Activated CD4-positive, alpha-beta T cell treated with anti-CD3 and anti-CD28 coated beads, Interleukin-2, amount 50 U/mL, for 4 hours (primary cell): ENCODE data around the gene FAM9C.

Source experiments
- DNase-seq, 2 experiments: peaks; one replicate each; pipeline ENCODE4 v3.0.0-alpha.2; 2020

FAM9C gene

GRCh38 chrX:13005661-13006473, 38.6 kb downstream of the FAM9C start:
- DNase-seq, result no peak

- DNase-seq, result peak in 1 of 2 experiments; percentile 23
Observed at GRCh38 chrX:13001961-13002671, 42.3 kb downstream of the FAM9C start.

GRCh38 chrX:13001097-13001496, 43.3 kb downstream of the FAM9C start:
- DNase-seq, result no peak

DNA sequence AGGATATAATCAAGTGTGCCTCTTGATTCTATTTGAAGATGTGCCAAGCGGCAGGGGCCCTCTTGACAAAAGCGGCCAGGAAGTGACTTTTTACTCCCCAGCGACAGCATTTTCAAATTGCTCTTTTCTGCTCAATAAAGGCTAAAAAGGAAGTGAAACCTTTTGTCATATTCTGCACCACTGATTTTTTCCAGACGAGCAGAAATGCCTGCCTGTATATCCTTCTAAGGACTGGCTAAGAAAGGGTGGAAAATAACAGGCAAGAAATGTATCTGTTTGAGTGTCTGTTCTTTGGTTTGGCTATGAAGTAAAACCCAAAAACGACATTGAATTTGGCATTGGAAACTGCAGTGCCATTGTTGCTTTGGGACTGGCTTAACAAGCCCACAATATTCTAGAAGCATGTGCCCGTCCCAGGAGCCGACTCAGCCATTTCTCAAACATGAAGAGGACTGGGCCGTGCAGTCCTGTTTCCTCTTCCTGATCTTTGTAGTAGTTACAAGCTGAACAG, 44.1 kb downstream of the FAM9C start:
- DNase-seq, result no peak

- peak; percentile 30 to 39 for DNase-seq
Observed at GRCh38 chrX:12999422-12999821, 45.0 kb downstream of the FAM9C start.

GRCh38 chrX:12997906-12998687, 46.3 kb downstream of the FAM9C start:
- no peak for DNase-seq

DNA sequence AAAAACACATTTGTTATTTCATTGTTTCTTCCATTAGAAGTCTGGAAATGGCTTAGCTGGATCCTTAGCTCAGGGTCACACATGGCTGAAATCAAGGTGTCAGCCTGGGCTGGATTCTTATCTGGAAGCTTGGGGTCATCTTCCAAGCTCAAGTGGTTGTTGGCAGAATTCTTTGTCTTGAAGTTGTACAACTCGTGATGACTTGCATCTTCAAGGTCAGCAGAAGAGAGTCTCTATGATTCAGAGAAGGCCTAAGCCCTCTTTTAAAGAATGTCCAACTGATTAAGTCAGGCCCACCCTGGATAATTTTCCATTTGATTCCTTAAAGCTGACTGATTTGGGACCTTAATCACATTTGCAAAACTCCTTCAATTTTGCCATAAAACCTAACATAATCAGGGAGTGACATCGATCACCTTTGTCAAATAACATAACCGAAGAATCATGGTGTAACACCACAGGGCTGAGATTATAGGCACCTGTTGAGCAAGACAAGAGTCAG, 47.4 kb downstream of the FAM9C start:
- no peak for DNase-seq

GRCh38 chrX:12994321-12994720, 50.1 kb downstream of the FAM9C start:
- no peak for DNase-seq

GRCh38 chrX:12993826-12994225, 50.6 kb downstream of the FAM9C start:
- DNase-seq, result no peak

DNA sequence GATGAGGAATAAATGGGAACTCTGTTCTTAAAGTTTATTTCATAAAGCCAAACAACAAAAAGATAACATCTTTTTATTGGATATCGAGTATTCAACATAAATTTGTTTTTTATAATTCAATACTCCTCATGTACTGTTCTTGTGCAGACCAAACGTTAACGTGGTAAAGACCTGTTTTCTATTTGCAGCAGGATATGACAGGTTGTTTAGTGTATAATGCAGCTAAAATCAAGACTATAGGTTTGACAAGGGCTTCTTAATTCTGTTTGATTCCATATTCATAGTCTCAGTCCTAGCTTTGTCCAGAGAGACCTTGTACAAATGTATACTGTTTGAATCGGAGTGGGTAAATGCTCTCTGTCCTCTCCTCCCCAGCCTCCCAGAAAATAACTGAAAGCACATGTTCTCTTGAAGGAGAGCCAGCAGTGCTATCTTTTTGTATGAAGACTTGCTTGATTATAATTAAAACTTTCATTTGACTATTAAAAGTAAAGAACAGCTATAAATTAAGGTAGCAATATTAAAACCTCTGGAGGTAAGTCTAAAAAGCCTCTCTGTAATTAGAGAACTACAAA, 51.8 kb downstream of the FAM9C start:
- DNase-seq, result no peak

DNA sequence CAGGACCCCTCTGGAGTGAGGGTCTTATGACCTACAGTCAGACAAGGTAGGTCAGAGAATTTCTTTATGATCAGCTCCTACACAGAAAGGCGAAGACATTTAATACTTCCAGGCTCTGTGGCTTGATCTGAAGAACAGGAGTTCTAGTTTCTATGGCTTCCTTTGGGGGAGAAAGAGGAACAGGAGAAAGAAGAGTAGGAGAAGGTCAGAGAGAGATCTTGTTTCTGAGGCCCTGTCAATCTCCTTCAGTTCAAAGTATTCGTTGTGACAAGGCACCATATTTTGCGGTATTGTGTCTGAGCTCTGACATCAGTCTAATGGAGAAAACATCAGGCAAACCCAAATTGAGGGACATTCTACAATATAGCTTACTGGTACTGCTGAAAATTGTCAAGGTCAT, 52.8 kb downstream of the FAM9C start:
- no peak for DNase-seq

DNA sequence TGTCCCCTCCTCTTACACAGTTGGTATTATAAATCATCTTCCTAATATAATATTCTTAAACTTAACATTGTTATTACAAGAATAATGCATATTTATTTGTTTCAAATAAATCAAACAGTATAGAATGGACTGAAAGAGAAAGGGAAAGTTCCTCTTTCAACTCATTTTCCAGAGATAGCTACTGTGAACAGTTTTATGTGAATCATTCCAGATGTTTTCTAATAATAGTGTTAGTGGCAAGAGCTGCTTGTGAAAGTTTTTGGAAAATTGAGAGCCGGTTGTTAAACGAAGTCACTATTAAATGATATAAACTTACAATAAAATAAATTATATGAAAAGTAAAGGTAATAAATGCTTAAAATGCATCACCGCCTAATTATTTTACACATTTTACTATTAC, 55.0 kb downstream of the FAM9C start:
- DNase-seq, result no peak

- DNase-seq, result no peak
Observed at GRCh38 chrX:12988797-12989196, 55.6 kb downstream of the FAM9C start.

GRCh38 chrX:12987900-12988594, 56.4 kb downstream of the FAM9C start:
- no peak for DNase-seq

DNA sequence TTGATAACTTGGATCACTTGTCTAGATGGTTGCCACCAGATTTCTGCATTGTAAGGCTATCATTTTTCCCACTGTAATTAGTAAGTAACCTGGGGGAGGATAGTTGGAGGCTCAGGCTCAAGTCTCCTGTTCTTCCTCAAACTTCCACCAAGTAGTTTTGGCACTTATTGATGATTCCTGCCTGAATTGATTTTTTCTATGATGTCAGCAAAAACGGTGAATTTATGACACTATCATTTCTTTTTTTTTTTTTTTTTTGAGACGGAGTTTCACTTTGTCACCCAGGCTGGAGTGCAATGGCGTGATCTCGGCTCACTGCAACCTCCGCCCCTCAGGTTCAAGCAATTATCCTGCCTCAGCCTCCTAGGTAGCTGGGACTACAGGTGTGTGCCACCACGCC, 57.1 kb downstream of the FAM9C start:
- no peak for DNase-seq

DNA sequence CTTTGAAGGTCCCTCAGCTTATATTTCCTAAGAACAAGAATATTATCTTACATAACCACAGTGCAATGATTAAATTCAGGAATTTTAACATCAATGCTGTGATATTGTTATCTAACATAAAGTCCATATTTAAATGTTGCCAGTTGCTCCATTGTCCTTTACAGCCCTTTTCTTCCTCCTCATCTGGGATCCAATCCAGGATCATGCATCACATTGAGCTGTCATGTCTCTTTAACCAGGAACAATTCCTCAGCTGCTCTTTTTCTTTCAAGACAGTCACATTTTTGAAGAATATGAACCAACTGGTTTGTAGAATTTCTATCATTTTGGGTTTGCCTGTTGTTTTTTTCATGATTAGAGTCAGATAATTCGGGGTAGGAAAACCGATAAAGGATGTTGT, 57.5 kb downstream of the FAM9C start:
- DNase-seq, result no peak

DNA sequence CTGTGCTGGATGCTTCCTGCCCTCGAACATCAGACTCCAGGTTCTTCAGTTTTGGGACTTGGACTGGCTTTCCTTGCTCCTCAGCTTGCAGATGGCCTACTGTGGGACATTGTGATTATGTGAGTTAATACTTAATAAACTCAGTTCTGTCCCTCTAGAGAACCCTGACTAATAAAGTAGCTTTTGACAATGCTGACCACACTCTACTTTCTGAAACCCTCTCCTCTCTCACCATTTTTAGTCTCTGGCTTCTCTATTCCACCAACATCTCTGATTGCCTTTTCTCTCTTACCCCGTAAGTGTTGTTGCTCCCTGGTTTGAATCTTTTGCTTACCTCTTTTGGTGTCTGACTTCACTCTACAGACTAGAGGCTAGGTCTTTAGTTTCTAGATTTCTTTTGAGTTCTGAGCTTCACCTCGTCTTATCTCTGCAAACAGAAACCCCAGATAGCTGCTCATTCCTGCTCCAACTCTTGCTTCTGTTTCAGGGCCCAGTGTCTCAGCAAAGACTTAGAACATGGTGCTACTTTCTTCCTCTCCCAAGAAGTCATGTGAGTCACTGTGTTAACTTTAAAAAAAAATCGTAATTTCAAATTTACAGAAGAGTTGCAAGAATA, 58.1 kb downstream of the FAM9C start:
- no peak for DNase-seq
